Fibroblast of villous mesenchyme (primary cell): ENCODE data around the gene SORCS2. TPM values are rescaled to one million over a fixed set of nuclear protein-coding genes. Genes with fewer than 3 reads are reported as not detected.
A peak's percentile ranks its signal among the peaks of the same experiment; 100 is the strongest.

Experiments used
- DNase-seq: peaks from one replicate; pipeline ENCODE4 v3.0.0-alpha.2; 2010; ENCODE audit warnings: low read depth
- H3K4me3 ChIP-seq: 2 replicates; pipeline ENCODE4 v1.5.1; 2011; ENCODE audit warnings: low read depth, mild to moderate bottlenecking, low read length
- total RNA-seq: library from RNA; depleted of rRNA; stranded (reverse); fragments of >200 nt; gene quantifications from 2 replicates; pipeline ENCODE4 v1.2.3, GENCODE V29; 2012
- TF ChIP-seq, protein P1 (sequence below): IDR thresholded peaks from 2 replicates; pipeline ENCODE4 v1.5.1; 2012; ENCODE audit warnings: low read depth, mild to moderate bottlenecking, low read length; ENCODE audit not compliant: insufficient read depth

SORCS2 gene
- total RNA-seq, 1 donor = under 0.01 TPM

DNA sequence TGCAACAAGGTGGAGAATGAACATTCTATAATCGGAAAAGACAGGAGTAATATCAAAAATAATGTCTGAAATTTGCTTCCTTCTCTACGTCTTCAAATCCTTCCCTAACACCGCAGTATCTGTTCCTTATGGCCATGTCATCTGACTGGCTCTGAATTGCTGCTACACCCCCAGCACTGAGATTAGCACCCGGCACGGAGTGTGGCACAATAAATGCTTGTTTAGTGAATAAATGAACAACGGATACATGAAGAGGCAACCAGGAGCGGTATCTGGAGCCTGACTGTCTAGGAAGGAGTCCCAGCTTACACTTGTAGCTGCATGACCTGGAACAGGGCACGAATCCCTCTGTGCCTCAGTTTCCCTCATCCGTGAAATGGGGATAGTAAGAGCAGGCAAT is 583.1 kb downstream of the SORCS2 start:
- DNase-seq = no peak
- TF ChIP-seq, protein P1, sequence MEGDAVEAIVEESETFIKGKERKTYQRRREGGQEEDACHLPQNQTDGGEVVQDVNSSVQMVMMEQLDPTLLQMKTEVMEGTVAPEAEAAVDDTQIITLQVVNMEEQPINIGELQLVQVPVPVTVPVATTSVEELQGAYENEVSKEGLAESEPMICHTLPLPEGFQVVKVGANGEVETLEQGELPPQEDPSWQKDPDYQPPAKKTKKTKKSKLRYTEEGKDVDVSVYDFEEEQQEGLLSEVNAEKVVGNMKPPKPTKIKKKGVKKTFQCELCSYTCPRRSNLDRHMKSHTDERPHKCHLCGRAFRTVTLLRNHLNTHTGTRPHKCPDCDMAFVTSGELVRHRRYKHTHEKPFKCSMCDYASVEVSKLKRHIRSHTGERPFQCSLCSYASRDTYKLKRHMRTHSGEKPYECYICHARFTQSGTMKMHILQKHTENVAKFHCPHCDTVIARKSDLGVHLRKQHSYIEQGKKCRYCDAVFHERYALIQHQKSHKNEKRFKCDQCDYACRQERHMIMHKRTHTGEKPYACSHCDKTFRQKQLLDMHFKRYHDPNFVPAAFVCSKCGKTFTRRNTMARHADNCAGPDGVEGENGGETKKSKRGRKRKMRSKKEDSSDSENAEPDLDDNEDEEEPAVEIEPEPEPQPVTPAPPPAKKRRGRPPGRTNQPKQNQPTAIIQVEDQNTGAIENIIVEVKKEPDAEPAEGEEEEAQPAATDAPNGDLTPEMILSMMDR = no peak
- no peak overlapping the region for H3K4me3 ChIP-seq

DNA sequence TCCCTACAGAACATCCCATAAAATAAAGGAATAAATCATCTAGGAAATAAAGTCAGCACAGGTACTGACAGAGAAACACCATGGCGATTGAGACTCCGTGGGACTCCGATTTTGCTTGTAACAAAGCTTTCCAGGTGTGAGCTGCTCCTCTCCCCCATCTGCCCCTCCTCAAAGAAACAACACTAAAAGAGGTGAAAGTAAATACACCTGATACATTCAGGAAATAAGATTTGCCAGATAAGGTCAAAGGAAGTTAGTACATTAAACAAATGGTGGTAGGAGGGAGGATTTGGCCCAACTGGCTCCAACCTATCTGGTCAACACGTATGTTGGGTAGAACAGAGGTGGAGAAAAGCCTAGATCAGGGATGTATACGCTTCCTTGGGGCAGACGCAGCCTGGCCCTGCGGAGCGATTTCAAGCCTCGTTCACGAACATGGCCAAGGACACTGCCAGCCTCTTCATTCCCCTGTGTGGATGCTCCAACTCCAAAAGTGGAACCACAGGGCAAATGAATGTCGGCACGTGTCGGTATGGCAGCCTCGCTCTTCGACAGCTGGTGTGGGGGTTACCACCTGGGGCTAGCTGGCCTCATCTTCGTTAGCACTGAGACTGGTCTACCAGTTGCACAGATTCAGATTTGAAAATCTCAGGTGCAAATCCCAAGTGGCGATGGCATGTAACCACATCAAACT is 584.8 kb downstream of the SORCS2 start:
- DNase-seq = no peak
- no peak overlapping the region for H3K4me3 ChIP-seq
- TF ChIP-seq, protein P1 = no peak

DNA sequence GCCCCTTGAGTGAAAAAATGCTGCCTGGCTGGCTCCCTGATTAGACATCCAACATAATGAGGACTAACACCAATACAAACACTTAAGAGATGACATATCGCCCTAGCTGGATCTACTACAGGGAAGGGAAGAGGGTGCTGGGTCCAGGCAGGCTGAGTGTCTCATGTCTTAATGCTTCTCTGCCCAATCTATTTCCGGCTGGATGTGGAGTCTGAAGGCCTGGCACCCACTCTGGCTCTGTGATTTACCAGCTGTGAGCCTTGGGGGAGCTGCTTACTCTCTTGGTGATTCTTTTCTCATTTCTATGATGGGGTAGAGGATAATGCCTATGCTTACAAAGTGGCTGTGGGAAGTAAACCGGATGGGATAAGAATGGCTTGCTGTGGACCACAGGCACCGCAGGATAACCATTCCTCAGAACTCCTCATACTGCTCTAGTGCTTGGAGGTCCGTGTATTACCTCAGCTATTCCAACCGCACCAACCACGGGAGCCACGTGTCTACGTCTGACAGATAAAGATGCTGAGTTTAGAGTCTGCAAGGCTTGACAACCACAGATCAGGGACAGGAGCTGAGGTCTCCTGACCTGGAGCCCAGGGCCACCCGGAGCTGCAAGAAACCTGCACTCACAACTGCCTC is 585.7 kb downstream of the SORCS2 start:
- peak; percentile 21 for DNase-seq
- no peak overlapping the region for H3K4me3 ChIP-seq
- TF ChIP-seq, protein P1 = no peak

DNA sequence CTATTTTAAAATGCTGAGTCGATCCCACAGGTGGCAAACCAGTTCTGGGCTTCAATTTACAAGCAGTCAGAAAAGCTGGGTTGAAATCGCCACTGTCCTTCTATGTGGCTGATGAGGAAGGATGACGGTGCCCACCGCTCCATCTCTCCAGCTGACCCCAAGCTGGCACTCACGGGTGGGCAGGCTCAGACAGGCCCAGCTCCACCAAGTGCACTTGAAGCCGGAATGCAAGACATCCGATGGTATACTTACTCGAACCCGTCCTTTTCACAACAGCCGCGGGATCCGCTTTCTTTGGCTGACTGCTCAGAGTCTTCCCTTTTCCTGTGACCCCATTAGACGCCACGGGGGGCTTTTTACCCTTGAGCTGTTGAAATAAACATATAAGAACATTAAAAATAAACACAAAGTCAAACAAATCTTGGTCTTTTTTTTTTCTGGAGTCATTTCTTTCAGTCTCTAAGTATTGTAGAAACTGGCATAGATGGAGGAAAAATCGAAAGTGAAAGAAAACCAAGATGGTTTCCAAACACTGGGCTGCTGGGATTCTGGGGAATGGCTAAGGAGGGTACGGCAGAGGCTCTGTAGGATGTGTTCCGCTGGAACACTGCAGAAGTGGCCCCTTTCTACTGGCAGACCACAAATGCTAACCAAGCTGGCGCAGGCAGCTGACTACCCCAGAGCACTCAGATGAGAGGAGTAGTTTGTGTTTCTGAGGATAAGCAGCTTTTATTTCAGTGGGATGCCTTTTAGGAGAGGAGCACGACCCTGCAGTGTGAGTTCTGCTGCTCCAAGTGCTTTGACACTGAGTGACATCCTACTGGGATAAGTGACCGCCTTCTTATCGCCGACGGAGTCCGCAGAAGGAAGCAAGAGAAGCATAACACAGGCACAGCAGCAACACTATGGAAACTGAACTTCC is 586.4 kb downstream of the SORCS2 start:
- TF ChIP-seq, protein P1 = no peak
- peak; percentile 28 for DNase-seq
- H3K4me3 ChIP-seq = no peak overlapping the region

DNA sequence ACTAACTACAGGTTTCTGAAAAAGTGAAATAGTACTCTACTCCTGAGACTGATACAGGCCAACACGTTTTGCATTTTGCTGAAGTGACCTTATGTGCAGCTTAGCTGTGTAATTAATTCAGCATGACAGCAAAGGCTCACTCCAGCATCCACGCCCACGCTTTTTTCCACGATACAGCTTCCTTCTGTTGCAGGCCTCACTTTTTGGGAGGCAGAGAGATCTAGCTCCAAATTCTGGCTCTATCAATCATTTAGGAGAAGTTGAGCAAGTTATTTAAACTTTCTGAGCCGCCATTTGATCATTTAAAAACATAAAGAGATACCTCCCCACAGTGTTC is 587.1 kb downstream of the SORCS2 start:
- TF ChIP-seq, protein P1 = no peak
- H3K4me3 ChIP-seq = no peak overlapping the region
- DNase-seq = no peak

DNA sequence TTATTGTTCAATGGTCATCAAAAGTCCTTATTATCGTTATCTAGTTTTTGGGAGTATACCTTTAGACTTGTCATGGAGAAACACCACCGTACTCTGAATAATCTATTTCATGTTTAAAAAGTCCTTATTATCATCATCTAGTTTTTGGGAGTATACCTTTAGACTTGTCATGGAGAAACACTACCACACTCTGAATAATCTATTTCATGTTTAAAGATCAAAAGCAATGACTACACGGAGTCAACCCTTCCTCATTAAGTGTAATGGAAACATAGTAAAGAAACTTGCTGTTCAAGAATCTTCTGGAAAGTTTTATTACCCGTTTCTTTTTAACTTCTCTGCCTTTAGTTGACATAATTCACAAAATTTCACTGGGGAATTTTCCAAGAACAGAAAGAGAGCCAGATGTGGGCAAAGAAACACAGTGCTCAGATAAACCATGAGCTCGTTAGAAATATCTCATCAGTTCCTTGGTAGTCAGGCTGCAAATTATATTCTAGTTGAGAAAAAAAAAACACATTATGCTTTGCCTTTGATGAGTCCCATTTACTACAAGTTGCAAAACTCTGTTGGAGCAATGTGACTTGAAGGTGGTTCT is 588.5 kb downstream of the SORCS2 start:
- peak; percentile 66 for DNase-seq
- TF ChIP-seq, protein P1 = no peak
- H3K4me3 ChIP-seq = no peak overlapping the region
